Epithelial cell of esophagus (primary cell): ENCODE data around the gene MLXIP.
A peak's percentile ranks its signal among the peaks of the same experiment; 100 is the strongest.
"Not testable (repeated sequence)": the region's sequence is repeated elsewhere in the genome, so short reads cannot be mapped to it uniquely, and the experiment has no call there.

Source experiments
- DNase-seq: peaks from one replicate; pipeline ENCODE4 v3.0.0; 2010; ENCODE audit warnings: low read depth
- H3K4me3 ChIP-seq: 2 replicates; pipeline ENCODE4 v1.5.1; 2011; ENCODE audit warnings: mild to moderate bottlenecking, low read length, control low read depth
- CTCF ChIP-seq: IDR thresholded peaks from 2 replicates; pipeline ENCODE4 v1.5.1; 2011; ENCODE audit warnings: low read depth, mild to moderate bottlenecking, low read length, control low read depth, inconsistent platforms; ENCODE audit not compliant: insufficient read depth; ENCODE audit errors: missing control alignments

The MLXIP gene

GRCh38 chr12:122032580-122032979, 46.0 kb upstream of the MLXIP start:
- H3K4me3 ChIP-seq, result no peak overlapping the region
- TF ChIP-seq CTCF, result no peak
- DNase-seq, result no peak

GRCh38 chr12:122035292-122035691, 43.3 kb upstream of the MLXIP start:
- no peak for TF ChIP-seq CTCF
- peak; percentile 84 for DNase-seq
- H3K4me3 ChIP-seq, result no peak overlapping the region

- TF ChIP-seq CTCF, result no peak
- no peak overlapping the region for H3K4me3 ChIP-seq
- no peak for DNase-seq
Observed at GRCh38 chr12:122036153-122036552, 42.4 kb upstream of the MLXIP start.

- no peak overlapping the region for H3K4me3 ChIP-seq
- TF ChIP-seq CTCF, result no peak
- DNase-seq, result no peak
Observed at GRCh38 chr12:122040579-122041386, 37.8 kb upstream of the MLXIP start.

GRCh38 chr12:122041458-122041857, 37.1 kb upstream of the MLXIP start:
- H3K4me3 ChIP-seq, DNase-seq: not testable (repeated sequence)

- no peak for DNase-seq
- no peak for TF ChIP-seq CTCF
- no peak overlapping the region for H3K4me3 ChIP-seq
Observed at GRCh38 chr12:122042910-122043309, 35.6 kb upstream of the MLXIP start.

- no peak for DNase-seq
- no peak for TF ChIP-seq CTCF
- H3K4me3 ChIP-seq, result no peak overlapping the region
Observed at GRCh38 chr12:122043476-122043875, 35.1 kb upstream of the MLXIP start.
